KMS-11 (cell line): ENCODE measurements around the gene PIP5K1C.

Source experiments
- H2AFZ ChIP-seq: fragments of 200-600 bp; sonication (generic); 2 replicates; pipeline ENCODE4 v1.6.1; 2016; ENCODE audit warnings: antibody characterized with exemption, mixed run types, low read depth
- H3K27ac ChIP-seq: fragments of 200-600 bp; sonication (generic); 2 replicates; pipeline ENCODE4 v1.6.1; 2016; ENCODE audit warnings: mild to moderate bottlenecking, mixed run types
- H3K27me3 ChIP-seq: fragments of 200-600 bp; sonication (generic); 2 replicates; pipeline ENCODE4 v1.6.1; 2017; ENCODE audit warnings: mild to moderate bottlenecking, low read depth, mixed run types, moderate library complexity; ENCODE audit not compliant: insufficient read depth
- H3K36me3 ChIP-seq: fragments of 200-600 bp; sonication (generic); 2 replicates; pipeline ENCODE4 v1.6.1; 2017; ENCODE audit warnings: mild to moderate bottlenecking, mixed run types; ENCODE audit not compliant: insufficient read depth
- H3K4me1 ChIP-seq: fragments of 200-600 bp; sonication (generic); 2 replicates; pipeline ENCODE4 v1.6.1; 2016; ENCODE audit warnings: mild to moderate bottlenecking, low read depth, mixed run types; ENCODE audit not compliant: poor library complexity, severe bottlenecking
- H3K4me2 ChIP-seq: fragments of 200-600 bp; sonication (generic); 2 replicates; pipeline ENCODE4 v1.7.0; 2016; ENCODE audit warnings: mild to moderate bottlenecking, mixed run types
- H3K4me3 ChIP-seq: fragments of 200-600 bp; sonication (generic); IDR thresholded peaks from 2 replicates; pipeline ENCODE4 v1.6.1; 2017; ENCODE audit warnings: low read depth, low read length, mixed read lengths; ENCODE audit not compliant: insufficient read depth
- H3K79me2 ChIP-seq: fragments of 200-600 bp; sonication (generic); 2 replicates; pipeline ENCODE4 v1.6.1; 2016; ENCODE audit warnings: low read depth, mixed run types; ENCODE audit not compliant: insufficient read depth
- H3K9ac ChIP-seq: fragments of 200-600 bp; sonication (generic); 2 replicates; pipeline ENCODE4 v1.6.1; 2016; ENCODE audit warnings: mild to moderate bottlenecking, mixed run types
- H4K20me1 ChIP-seq: fragments of 200-600 bp; sonication (generic); 2 replicates; pipeline ENCODE4 v1.6.1; 2016; ENCODE audit warnings: mild to moderate bottlenecking, mixed run types; ENCODE audit not compliant: insufficient read depth
- TF ChIP-seq, protein P1 (sequence below): fragments of 200-600 bp; sonication (generic); conservative IDR thresholded peaks from 2 replicates; pipeline ENCODE4 v1.6.1; 2017; ENCODE audit warnings: low read depth, mild to moderate bottlenecking, antibody characterized with exemption, low read length, moderate library complexity, mixed read lengths

Gene PIP5K1C

DNA sequence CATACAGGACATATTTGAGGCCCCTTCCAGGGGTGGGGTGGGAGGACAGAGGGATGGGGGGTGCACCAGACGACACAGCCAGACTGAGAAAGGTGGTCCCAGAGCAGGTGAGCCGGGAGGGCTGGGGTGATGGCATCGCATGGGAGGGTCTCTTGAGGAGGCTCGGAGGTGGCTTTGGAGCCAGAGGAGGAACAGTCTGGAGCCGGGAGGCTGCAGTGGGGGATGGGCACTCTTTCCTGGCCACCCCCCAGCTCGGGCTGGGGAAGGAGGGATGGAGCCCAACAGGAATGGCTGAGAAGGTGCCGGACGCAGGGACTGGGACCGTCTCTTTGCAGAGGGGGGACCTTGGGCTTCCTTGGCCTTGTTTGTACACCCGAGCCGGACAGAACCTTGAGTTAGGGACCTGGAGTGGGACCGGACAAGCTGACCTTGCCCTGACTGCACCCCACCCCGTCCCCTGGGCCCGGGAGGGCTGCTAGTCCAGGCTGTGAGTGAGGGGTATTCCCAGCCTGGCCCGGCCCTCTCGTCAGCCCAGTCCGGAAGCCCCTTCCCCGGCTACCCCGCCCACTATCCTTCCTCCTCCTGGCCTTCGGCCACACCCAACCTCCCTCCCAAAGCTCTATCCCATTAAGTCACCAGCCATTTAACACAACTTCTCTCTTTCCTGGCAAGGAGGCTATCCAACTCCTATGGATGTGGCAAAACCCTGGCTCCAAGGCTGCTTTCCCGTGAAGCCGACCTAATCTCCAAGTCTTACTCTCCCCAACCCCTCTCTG, 92.8 kb downstream of the PIP5K1C start:
- Histone ChIP-seq H2AFZ (no peak overlapping the region), H3K36me3 (no peaks in the 10 kb centered on the region), H3K79me2 (no peaks in the 10 kb centered on the region), H4K20me1 (no peaks in the 10 kb centered on the region), H3K27me3 (no peaks in the 10 kb centered on the region; the same call in 1 of the 2 replicates), H3K4me3 (no peak overlapping the region), H3K27ac (no peak overlapping the region), H3K4me1 (peaks cover 5% of the 10 kb centered on the region), H3K9ac (no peak overlapping the region), H3K4me2 (no peak overlapping the region)
- TF ChIP-seq, protein P1, sequence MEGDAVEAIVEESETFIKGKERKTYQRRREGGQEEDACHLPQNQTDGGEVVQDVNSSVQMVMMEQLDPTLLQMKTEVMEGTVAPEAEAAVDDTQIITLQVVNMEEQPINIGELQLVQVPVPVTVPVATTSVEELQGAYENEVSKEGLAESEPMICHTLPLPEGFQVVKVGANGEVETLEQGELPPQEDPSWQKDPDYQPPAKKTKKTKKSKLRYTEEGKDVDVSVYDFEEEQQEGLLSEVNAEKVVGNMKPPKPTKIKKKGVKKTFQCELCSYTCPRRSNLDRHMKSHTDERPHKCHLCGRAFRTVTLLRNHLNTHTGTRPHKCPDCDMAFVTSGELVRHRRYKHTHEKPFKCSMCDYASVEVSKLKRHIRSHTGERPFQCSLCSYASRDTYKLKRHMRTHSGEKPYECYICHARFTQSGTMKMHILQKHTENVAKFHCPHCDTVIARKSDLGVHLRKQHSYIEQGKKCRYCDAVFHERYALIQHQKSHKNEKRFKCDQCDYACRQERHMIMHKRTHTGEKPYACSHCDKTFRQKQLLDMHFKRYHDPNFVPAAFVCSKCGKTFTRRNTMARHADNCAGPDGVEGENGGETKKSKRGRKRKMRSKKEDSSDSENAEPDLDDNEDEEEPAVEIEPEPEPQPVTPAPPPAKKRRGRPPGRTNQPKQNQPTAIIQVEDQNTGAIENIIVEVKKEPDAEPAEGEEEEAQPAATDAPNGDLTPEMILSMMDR = no peak

DNA sequence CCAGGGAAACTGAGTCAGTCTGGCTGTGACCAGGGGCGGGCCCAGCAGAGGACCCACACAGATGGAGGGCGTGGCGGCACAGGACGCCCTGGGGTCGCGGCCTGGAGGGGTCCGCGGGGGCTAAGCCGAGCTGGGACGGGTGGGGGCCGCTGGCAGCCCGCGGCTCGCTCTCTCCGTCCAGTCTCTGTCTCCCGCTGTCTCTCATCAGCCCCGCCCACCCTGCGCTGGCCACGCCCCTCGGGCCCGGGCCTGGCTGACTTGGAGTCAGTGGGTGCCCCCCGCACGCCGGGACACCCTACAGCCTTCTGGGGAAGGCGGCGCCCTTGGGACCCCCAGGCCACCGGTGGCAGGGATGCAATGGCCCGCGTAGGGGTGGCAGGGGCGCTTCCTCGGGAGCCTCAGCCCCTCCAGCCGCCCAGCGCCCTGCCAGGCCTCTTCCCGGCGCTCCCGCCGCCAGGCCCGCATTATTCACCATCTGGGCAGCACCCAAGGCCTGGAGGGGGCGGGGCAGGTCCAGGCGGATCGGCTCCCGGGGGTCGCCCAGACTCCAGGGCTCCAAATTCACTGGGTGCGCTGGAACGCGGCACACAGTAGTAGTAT, 93.5 kb downstream of the PIP5K1C start, which contains the start of gene TBXA2R:
Gene TBXA2R (minus strand): TSS at position 186 of the 600 bp plus-strand sequence. CDS start 6,241 bp downstream, outside the sequence.
- no peak within 1 kb of the TSS; the same call in 1 of the 2 replicates for H3K9ac ChIP-seq
- H3K4me2 ChIP-seq = peak within 1 kb of the TSS; percentile 42; the same call in 1 of the 2 replicates
- peaks cover 5% of the 10 kb centered on the region for H3K4me1 ChIP-seq
- H3K4me3 ChIP-seq = no peak within 1 kb of the TSS
- H3K27me3 ChIP-seq = no peaks in the 10 kb centered on the region; the same call in 1 of the 2 replicates
- no peak within 1 kb of the TSS for H3K27ac ChIP-seq
- TF ChIP-seq, protein P1 = no peak
- peak within 1 kb of the TSS; percentile 57; the same call in 1 of the 2 replicates for H2AFZ ChIP-seq
- no peaks in the 10 kb centered on the region for H3K36me3 ChIP-seq
- H3K79me2 ChIP-seq = no peaks in the 10 kb centered on the region
- H4K20me1 ChIP-seq = no peaks in the 10 kb centered on the region

DNA sequence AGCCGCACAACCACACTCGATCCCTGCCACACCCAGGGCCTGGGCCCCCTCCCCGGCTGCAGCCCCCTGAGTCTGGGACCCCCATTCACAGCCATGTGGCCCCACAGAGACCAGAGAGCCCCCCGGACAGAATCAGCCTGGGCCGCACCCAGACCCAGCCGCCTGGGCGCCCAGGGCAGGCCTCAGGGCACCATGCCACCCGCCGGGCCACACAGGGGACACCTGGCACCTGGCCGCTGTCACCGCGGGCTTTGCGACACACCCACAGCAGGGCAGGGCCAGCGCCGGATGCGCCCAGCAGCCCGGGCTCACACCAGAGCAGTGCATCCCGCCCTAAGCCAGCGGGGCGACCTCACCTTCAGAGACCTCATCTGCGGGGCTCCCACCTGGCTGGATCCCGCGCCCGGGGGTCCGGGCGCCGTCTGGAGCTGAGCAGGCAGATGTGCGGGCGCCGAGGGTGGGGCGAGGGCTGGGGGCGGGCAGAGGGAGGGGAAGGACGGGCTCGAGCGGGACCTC, 94.0 kb downstream of the PIP5K1C start:
- Histone ChIP-seq H3K9ac (no peak overlapping the region; the same call in 1 of the 2 replicates), H3K36me3 (no peaks in the 10 kb centered on the region)

DNA sequence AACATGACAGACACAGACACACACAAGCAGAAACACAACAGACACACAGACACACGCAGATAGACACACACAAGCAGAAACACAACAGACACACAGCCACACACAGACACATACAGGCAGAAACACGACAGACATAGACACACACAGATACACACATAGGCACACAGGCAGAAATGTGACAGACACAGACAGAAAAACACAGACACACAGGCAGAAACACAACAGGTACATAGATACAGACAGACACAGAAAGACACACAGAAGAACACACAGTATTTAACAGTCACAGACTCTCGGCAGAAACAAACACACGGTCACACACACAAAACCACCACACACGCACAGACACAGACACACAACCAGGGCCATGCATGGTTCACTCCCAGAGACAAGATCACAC, 94.5 kb downstream of the PIP5K1C start:
- H2AFZ ChIP-seq = peak overlapping the region; percentile 57; the same call in 1 of the 2 replicates
- no peaks in the 10 kb centered on the region for H4K20me1 ChIP-seq
- H3K4me3 ChIP-seq = no peak overlapping the region
- TF ChIP-seq, protein P1 = no peak
- H3K27ac ChIP-seq = no peak overlapping the region
- peak overlapping the region; percentile 42; the same call in 1 of the 2 replicates for H3K4me2 ChIP-seq
- no peaks in the 10 kb centered on the region for H3K79me2 ChIP-seq
- H3K9ac ChIP-seq = no peak overlapping the region
- no peaks in the 10 kb centered on the region; the same call in 1 of the 2 replicates for H3K27me3 ChIP-seq
- peaks cover 5% of the 10 kb centered on the region for H3K4me1 ChIP-seq
- H3K36me3 ChIP-seq = no peaks in the 10 kb centered on the region

More for the DNA sequence above, 94.0 kb downstream of the PIP5K1C start:
- Histone ChIP-seq H3K4me1 (peaks cover 5% of the 10 kb centered on the region), H3K4me2 (peak overlapping the region; percentile 42; the same call in 1 of the 2 replicates), H3K27me3 (no peaks in the 10 kb centered on the region; the same call in 1 of the 2 replicates), H3K4me3 (no peak overlapping the region), H2AFZ (peak overlapping the region; percentile 57; the same call in 1 of the 2 replicates), H3K79me2 (no peaks in the 10 kb centered on the region), H4K20me1 (no peaks in the 10 kb centered on the region), H3K27ac (no peak overlapping the region)
- TF ChIP-seq, protein P1 = no peak
